Dermis lymphatic vessel endothelial cell (primary cell): ENCODE measurements around the gene PAOX. TPM values are rescaled to one million over a fixed set of nuclear protein-coding genes. Genes with fewer than 3 reads are reported as not detected.

Source experiments
- total RNA-seq: library from RNA; depleted of rRNA; stranded (reverse); fragments of >200 nt; gene quantifications from 2 replicates; pipeline ENCODE4 v1.2.1, GENCODE V29; 2014

PAOX gene
- total RNA-seq, result 4.5 and 7.9 TPM in 2 replicates

DNA sequence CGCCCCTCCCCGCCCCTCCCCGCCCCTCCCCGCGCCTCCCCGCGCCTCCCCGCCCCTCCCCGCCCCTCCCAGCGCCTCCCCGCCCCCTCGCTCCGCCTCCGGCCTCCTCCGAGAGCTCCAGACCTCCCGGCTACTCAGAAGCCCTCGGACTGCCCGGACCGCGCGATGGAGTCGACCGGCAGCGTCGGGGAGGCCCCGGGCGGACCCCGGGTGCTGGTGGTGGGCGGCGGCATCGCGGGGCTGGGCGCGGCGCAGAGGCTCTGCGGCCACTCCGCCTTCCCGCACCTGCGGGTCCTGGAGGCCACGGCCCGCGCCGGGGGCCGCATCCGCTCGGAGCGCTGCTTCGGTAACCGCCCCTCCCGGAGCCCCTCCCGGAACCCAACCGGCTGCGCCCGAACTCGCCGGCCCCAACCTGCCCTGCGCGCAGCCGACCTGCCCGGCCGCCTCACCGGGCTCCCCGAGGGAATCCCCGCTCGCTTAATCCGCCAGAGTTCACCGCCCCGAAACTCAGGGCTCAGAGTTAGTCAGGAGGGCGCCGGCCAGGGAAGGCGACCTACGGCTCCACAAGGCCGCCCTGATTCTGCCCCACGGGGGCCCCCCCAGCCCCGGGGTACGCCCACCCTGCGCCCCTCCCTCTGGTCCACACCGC is at the start of gene PAOX:
PAOX (plus strand) TSS at position 111 of the 649 bp plus-strand sequence; CDS start at position 166, 55 bp downstream.

DNA sequence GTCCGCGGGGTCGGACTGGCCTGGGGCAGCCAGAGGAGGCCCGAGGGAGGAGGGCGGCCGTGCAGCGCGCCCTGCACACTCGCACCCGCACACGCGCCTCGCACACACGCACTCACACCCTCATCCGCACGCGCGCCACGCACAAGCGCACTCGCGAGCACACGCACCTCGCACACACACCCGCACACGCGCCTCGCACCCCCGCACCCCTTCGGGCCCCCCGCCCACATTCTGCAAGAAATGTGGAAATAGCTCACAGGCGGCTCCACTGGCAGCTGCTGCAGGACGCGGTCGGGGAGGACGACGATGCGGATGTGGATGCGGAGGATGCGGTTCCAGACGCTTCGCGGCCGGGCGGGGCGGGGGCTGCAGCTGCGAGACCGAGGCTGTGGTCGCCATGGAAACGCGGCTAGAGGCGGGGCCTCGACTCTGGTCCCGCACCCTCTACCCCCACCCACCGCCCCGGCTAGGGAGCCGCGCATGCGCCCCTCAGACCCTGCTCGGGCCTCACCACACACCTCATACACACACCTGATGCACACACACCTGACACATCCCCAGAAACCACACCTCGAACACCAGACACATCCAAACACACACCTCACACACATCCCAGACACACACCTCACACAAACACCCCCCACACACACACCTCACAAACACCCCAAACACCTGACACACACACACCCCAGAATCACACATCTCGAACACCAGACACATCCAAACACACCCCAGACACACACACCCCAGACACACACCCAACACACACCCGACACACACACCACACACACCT is 42.3 kb upstream of the PAOX start, which contains the start of gene CALY:
CALY (minus strand) TSS at position 320 of the 793 bp plus-strand sequence. CDS start 7,907 bp downstream, outside the sequence.

DNA sequence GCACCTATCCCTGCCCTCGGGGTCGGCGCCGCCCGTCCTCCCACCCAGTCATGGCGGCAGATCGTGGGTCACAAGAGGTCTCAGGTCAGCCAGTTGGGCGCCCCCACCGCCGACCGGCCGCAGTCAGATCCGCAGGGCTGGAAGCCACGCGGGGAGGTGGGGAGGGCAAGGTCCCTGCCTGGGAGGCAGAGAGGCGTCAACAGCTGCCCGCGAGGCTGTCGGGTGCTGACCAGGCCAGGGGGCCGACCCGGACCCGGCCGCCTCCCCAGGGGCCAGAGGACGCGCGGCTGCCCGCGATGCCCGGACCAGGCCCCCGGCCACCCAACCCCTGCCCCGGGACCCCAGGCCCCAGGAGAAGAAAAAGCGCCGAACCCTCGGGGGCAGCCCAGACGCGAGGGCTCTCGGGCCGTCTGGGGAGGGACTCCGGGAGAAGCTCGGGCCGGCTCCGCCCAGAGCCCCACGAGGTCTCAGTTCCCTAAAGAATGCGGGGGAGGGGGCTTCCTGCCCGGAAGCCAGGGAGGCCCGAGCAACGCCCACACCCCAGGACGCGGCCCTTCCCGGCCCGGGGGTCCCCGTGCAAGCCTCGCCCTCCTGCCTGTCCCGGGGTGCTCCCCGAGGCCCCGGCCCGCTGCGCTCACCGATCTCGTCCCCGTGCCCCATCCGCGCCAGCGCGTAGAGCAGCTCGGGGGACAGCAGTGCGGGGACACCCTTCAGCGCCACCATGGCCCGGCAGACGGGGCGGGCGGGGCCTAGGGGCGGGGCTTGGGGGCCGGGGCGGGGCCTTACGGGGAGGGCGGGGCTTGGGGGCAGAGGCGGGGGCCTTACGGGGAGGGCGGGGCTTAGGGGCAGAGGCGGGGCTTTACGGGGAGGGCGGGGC is 21.5 kb upstream of the PAOX start, which contains the start of gene FUOM:
FUOM (minus strand) TSS at position 735 of the 877 bp plus-strand sequence; CDS start at position 723, 12 bp downstream.

DNA sequence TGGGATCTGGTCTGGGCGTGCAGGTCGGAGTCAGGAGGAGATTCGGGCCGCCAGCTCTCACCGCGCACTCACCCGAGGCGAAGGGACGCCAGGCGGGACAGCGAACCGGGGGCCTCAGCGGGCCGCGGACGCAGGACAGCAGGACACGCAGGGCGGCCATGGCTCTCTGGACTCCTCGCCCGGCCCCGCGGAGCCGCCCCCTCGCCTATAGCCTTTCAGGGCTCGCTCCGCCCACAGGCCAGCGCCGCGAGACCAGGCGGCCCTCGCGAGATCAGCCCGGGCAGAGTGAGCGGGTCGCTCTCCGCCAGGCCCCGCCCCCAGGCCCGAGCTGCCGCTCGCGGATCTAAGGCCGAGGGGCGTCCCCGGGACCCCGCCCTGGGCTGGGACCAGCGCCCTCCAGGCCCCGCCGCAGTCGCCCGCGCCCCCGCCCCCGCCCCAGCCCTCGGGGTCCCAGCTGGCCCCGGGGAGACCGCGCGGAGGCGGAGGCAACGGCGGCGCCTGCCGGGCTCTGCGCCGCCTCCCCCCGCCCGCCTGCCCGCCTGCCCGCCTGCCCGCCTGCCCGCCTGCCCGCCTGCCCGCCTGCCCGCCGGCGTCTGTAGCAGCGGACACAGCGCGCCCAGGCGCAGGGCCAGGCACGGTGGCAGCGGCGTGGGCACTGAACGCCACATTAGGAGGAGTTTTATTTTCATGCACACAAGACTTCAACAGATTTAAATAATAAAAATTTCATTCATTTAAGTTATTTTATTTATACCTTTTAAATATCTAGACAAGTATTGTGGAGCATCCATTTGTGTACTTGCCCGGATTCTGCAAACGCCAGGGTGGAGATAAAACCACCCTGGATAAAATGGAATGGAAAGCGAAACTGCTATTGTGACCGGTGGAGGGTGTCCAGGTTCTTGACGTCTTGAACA is 5.6 kb upstream of the PAOX start, which contains the start of gene ECHS1:
ECHS1 (minus strand) TSS at position 181 of the 917 bp plus-strand sequence; CDS start at position 160, 21 bp downstream.

DNA sequence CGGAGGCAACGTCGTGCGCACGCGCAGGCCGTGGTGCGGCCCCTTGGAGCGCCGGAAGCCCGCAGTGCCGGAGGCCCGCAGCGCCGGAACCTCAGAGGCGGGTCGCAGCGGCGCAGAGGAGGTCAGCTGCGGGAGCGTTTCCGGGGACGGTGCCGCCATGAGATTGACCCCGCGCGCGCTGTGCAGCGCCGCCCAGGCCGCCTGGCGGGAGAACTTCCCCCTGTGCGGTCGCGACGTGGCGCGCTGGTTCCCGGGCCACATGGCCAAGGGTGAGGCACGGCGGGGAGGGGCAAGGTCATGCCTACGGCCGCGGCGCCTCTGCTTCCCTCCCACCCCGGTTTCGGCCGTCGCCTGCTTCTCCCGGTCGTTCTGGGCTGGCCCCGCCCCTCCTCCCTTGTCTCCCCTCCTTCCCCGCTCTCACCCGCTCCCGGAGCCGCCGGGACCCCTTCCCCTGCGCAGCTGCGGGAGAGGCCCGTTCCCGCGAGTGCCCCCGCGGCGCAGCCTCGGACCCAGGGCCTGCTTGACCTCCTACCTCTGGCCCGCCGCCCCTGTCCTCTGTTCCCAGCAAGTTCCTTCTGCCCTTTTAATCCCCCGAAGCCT is 15.1 kb downstream of the PAOX start, which contains the start of gene MTG1:
MTG1 (plus strand) TSS at position 94 of the 600 bp plus-strand sequence; CDS start at position 158, 64 bp downstream.

DNA sequence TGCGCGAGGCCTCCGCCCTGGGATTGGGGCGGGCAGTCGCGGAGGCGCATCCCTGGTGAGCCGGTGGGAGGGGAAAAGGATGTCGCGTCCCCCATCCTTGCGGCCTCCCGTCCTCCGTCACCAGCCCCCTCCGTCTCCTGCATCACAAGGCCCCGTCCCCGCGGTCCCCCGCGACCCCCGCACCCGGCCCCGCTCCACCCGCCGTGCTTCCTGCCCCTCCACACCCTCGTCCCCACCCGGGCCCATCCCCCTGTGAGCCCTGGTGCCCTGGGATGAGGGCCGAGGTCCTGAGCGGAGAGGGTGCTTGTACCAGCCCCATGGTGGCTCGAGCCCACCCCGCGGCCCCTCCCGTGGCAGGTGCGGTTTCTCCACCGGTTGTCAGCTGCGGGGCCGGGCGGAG is 45.5 kb downstream of the PAOX start, which contains the start of gene SPRN:
SPRN (minus strand) TSS at position 25 of the 400 bp plus-strand sequence. CDS start 944 bp downstream, outside the sequence.

Other genes with a start within 250 kb of the PAOX start
- not detected in 2 replicates for gene KNDC1, start 219.0 kb upstream of the PAOX start, total RNA-seq
- not detected in 2 replicates for gene UTF1, start 149.0 kb upstream of the PAOX start, total RNA-seq
- not detected in 2 replicates for gene VENTX, start 141.4 kb upstream of the PAOX start, total RNA-seq
- 0.11 and 0.34 TPM in 2 replicates for gene ADAM8, start 102.4 kb upstream of the PAOX start, total RNA-seq
- gene TUBGCP2, start 70.4 kb upstream of the PAOX start, total RNA-seq, result 40.8 and 45.6 TPM in 2 replicates
- gene ZNF511, start 70.3 kb upstream of the PAOX start, total RNA-seq, result 21.4 and 21.7 TPM in 2 replicates
- gene CALY, start 42.4 kb upstream of the PAOX start, total RNA-seq, result not detected in 2 replicates
- not detected in 2 replicates for gene PRAP1, start 31.9 kb upstream of the PAOX start, total RNA-seq
- gene FUOM, start 21.2 kb upstream of the PAOX start, total RNA-seq, result 14.2 and 28.0 TPM in 2 replicates
- 57.6 and 67.6 TPM in 2 replicates for gene ECHS1, start 5.9 kb upstream of the PAOX start, total RNA-seq
- gene MTG1, start 14.9 kb downstream of the PAOX start, total RNA-seq, result 31.9 and 37.7 TPM in 2 replicates
- gene SPRN, start 45.4 kb downstream of the PAOX start, total RNA-seq, result not detected in 2 replicates
- 0.54 and 0.60 TPM in 2 replicates for gene SCART1, start 74.7 kb downstream of the PAOX start, total RNA-seq
- gene CYP2E1, start 148.1 kb downstream of the PAOX start, total RNA-seq, result 0.26 TPM in 1 of 2 replicates, not detected in the other
- not detected in 2 replicates for gene SYCE1, start 186.3 kb downstream of the PAOX start, total RNA-seq
- gene FRG2B, start 247.5 kb downstream of the PAOX start, total RNA-seq, result not detected in 2 replicates